GM19397 (cell line): Measurements from ENCODE around the gene RBM38.
"Not testable (repeated sequence)": the region's sequence is repeated elsewhere in the genome, so short reads cannot be mapped to it uniquely, and the experiment has no call there.

Source experiments
- ATAC-seq: cut with Tn5 transposase; IDR thresholded peaks from one replicate; pipeline ENCODE4 v1.9.1; 2021; ENCODE audit warnings: mild to moderate bottlenecking, moderate library complexity; ENCODE audit not compliant: unreplicated experiment

RBM38 gene

GRCh38 chr20:57416296-57417022, 25.3 kb downstream of the RBM38 start:
- no peak for ATAC-seq

DNA sequence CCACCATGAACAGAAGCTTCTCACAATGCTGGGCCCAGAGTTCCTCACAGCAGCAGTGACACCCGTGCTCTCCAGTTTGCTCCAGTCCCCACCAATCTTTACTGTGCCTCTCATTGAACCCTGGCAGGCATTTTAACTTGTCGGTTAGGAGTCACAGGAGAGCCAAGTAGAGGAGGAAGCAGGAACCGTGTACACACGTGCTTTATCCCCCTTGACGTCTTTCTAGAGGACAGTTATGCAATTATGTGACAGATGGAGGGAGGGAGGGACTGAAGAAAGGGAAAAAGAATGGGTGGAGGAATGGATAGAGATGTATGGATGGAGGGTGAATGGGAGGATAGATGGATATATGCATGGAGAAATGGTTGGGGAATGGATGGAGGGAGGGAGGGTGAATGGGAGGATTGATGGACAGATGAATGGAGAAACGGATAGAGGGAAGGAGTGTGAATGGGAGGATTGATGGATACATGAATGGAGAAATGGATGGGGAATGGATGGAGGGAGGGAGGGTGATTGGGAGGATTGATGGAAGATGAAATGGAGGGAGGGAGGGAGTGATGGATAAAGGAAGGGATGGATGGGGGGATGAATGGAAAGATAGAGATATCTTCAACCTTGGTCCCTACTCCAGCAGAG, 26.0 kb downstream of the RBM38 start:
- ATAC-seq = no peak

GRCh38 chr20:57417830-57418780, 26.9 kb downstream of the RBM38 start:
- no peak for ATAC-seq

DNA sequence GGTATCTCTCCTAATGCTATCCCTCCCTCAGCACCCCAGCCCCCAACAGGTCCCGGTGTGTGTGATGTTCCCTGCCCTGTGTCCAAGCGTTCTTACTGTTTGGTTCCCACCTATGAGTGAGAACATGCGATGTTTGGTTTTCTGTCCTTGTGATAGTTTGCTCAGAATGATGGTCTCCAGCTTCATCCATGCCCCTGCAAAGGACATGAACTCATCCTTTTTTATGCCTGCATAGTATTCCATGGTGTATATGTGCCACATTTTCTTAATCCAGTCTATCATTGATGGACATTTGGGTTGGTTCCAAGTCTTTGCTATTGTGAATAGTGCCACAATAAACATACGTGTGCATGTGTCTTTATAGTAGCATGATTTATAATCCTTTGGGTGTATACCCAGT, 28.3 kb downstream of the RBM38 start:
- not testable (repeated sequence) for ATAC-seq

DNA sequence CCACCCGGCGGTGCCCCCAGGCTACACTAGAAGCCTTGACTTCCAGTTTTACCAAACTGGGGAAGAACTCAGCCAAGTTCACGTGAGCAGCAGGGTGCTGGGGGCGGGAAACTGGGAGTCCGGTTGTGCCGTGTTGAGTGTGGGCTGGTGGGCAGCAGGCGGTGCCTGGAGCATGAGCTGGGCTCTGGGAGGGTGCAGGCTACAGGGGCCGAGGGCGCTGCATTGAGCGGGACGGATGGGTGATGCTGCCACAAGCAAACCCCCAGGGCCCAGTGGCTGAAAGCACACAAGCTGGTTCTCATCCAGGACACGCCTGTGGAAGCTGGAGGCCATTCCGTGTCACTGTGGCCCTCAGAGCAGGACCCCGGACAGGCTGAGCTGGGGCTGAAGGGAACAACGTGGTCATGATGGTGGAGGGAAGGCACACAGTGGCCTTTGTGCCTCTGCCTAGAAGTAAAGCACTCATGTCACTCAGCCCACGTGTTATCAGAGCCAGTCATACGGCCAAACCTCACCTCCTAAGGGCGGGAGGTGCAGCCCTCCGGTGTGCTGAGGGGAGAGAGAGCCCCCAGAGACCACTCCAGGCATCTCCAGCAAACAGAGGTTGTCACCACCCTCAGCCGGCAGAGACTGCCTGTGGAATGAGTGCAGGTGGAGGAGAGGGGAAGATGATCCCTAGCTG, 29.5 kb downstream of the RBM38 start:
- no peak for ATAC-seq

- ATAC-seq = no peak
Observed at GRCh38 chr20:57421253-57422220, 30.3 kb downstream of the RBM38 start.

- no peak for ATAC-seq
Observed at GRCh38 chr20:57422254-57422653, 31.1 kb downstream of the RBM38 start.

- ATAC-seq = no peak
Observed at GRCh38 chr20:57425150-57426013, 34.2 kb downstream of the RBM38 start.

DNA sequence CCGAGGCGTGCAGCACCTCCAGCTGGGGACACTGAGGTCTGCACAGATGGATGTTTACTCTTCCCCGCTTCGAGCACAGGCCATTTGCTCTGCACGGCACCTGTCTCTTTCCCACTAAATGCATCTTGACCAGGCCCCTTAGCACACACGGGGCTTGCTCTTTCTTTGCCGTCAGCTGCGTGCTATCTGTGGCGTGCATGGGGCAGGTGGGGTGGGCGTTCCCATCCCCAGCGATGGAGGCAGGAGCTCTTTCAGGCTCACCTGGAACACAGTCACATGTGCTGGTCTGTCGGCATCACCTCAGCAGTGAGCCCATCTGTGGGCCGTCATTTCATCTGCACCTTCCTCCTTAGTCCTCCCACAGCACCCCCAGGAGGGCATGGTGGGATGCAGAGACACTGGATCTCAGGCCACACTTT, 35.1 kb downstream of the RBM38 start:
- ATAC-seq = no peak

- no peak for ATAC-seq
Observed at GRCh38 chr20:57426831-57427230, 35.6 kb downstream of the RBM38 start.

- no peak for ATAC-seq
Observed at GRCh38 chr20:57428324-57429158, 37.3 kb downstream of the RBM38 start.

DNA sequence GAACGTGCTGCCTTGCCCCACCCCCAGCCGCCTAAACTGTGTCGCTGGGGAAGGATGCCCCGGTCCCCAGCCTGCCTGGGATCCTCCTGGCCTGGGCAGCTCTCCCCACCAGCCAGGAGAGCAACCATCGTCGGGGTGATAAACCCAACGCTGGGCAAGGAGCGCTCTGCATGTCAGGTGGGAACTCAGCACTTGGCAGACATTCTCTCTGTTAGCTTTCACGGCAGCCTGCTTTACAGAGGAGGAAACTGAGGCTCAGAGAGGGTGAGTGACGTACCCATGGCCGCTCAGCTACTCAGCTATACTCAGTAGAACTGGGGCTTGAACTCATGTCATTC, 37.9 kb downstream of the RBM38 start:
- ATAC-seq = no peak

- no peak for ATAC-seq
Observed at GRCh38 chr20:57429580-57430200, 38.5 kb downstream of the RBM38 start.

GRCh38 chr20:57430201-57430596, 39.0 kb downstream of the RBM38 start:
- ATAC-seq = not testable (repeated sequence)

GRCh38 chr20:57431539-57431835, 40.3 kb downstream of the RBM38 start:
- ATAC-seq = no peak

DNA sequence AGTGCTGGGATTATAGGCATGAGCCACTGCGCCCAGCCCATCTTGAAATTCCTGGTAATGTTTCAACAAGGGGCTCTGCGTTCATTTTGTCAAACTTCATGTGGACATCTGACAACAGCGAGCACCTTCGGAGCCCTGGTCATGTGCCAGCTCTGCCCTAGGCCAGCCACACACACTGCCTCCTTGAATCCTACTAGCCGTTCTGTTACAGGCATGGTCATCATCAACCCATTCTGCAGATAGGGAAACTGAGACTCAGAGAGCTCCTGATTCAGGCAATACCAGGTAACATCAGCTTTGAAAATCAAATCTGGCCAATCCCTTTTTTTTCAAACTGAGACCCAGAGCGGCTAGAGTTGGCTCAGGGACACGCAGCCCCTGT, 41.3 kb downstream of the RBM38 start:
- ATAC-seq = no peak

DNA sequence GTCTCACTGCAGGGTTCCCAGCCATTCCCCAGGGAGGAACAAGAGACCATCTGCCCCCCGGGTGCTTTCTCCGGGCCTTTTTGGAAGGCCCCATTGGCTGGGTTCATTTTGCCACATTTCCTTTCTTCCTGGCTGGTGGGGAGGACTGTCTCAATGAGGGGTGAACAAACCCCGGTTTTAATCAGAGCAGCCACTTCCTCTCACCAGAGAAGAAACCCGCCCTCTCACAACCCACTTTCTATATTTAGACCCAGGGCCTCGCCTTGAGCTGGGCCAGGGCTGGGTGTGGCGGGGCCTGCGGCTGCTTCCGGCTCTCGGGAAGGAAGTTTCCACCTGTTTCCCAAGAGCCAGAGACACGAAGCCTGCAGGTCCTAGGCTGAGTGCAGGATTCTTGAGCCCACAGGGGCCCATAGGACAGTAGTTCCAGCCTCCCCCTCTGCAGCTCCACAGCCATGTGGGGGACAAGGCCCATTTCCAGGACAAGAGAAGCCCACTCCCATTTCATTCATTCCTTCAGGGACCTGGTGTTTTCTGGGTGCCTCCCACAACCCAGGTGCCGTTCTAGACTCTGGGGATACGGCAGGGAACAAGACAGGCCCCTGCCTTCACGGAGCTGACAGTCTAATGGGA, 41.8 kb downstream of the RBM38 start:
- peak; percentile 86 for ATAC-seq
